ENCODE results near the gene ZFPL1. TPM values are rescaled to one million over a fixed set of nuclear protein-coding genes. Genes with fewer than 3 reads are reported as not detected.
A peak's percentile ranks its signal among the peaks of the same experiment; 100 is the strongest.

ZFPL1 gene
- total RNA-seq, 1 donor from 2014 or later, result 61.1 TPM

GRCh38 chr11:65121865-65122696 is 38.1 kb downstream of the ZFPL1 start, which contains the start of the genes FAU and MRPL49:
FAU (minus strand) TSS chr11:65122134; CDS start chr11:65121813, 321 bp downstream.
MRPL49 (plus strand) TSS chr11:65122321; CDS start chr11:65122347, 26 bp downstream.
- no peak for TF ChIP-seq CTCF (conservative IDR thresholded peaks at IDR 0.05; ENCODE audit: low read depth, low read length)
- DNase-seq (ENCODE audit: low read depth), result no peak

GRCh38 chr11:65124480-65125196 is 40.6 kb downstream of the ZFPL1 start:
- H3K4me3 ChIP-seq (ENCODE audit: low read depth, low read length), result no peak overlapping the region
- DNase-seq (ENCODE audit: low read depth), result no peak
- no peak for TF ChIP-seq CTCF (conservative IDR thresholded peaks at IDR 0.05; ENCODE audit: low read depth, low read length)

More at GRCh38 chr11:65121865-65122696, 38.1 kb downstream of the ZFPL1 start, which contains the start of the genes FAU and MRPL49:
- H3K4me3 ChIP-seq (ENCODE audit: low read depth, low read length), result peak within 1 kb of the TSS; percentile 80

GRCh38 chr11:65125197-65126056 is 41.4 kb downstream of the ZFPL1 start:
- no peak for TF ChIP-seq CTCF (conservative IDR thresholded peaks at IDR 0.05; ENCODE audit: low read depth, low read length)
- DNase-seq (ENCODE audit: low read depth), result no peak
- no peak overlapping the region for H3K4me3 ChIP-seq (ENCODE audit: low read depth, low read length)

DNA sequence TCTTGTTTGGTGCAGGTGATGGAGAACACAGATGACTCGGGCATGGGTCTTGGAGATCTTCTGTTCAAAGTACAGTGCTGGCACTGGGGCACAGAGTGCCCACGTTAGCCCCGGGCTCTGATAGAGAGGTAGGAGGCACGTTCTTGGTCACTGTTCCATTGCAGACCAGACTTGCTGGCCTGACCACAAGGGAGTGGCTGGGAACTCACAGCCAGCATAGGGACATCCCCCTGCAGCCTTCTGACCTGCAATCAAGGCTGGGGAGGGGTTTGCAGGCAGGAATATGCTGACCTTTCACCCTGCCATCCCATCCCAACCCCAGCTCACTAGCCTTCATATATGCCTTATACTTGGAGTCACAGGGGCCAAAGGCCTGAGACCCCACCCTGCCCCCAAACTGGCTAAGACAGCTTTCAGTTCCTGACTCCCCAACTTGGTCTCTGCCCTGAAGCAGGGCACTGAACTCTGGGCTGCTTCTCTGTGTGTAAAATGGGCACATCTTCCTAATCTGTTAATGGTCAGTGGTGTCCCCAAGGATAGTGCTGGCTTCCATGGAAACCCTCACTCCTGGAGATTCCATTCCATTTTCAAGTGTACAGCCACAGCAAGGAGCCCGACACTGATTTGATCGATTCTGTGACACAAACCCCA is 42.7 kb downstream of the ZFPL1 start:
- DNase-seq (ENCODE audit: low read depth), result no peak
- TF ChIP-seq CTCF (conservative IDR thresholded peaks at IDR 0.05; ENCODE audit: low read depth, low read length), result no peak
- H3K4me3 ChIP-seq (ENCODE audit: low read depth, low read length), result no peak overlapping the region

DNA sequence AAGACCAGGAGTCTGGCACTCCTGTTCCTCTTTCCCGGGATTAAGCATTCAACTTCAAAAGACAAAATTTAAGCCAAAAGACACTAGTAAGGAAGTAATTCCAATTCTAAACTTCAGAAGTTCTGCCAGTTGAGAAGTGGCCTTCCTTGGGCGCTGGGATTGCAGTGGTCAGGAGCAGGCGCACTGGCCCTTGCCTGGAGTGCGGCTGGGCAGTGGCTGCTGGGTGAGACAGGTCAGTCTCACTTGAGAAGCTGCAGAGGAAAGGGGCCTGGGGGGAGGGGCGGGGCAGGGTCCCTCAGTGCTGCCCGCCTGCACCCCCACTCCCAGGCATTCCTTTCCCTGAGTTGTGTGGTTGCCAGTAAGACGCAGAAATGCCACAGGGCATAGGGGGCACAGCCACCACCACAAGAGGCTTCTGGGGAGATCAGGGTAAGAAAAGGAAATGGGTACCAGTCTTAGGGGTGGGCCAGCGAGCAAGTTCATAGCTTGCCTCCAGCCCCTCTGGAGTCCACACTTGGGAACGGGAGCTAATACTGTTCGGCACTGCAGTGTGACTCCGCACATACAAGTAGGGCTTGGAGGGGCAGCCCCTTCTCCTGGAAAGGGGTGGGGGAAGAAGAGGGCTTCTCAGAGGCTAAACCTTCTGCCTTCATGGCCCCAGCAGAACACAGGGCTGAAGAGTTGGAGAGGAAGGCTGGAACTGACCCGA is 43.6 kb downstream of the ZFPL1 start:
- no peak for DNase-seq (ENCODE audit: low read depth)
- H3K4me3 ChIP-seq (ENCODE audit: low read depth, low read length), result no peak overlapping the region
- no peak for TF ChIP-seq CTCF (conservative IDR thresholded peaks at IDR 0.05; ENCODE audit: low read depth, low read length)
